ENCODE results near the gene RAB3B. TPM values are rescaled to one million over a fixed set of nuclear protein-coding genes. Genes with fewer than 3 reads are reported as not detected.
"Not testable (repeated sequence)": the region's sequence is repeated elsewhere in the genome, so short reads cannot be mapped to it uniquely, and the experiment has no call there.

RAB3B gene
- 0.21 TPM for polyA plus RNA-seq (ENCODE audit: insufficient read length)

GRCh38 chr1:51990478-51990965, at the start of gene RAB3B:
Gene RAB3B, minus strand, starts transcription at chr1:51990700. Its CDS starts 13,583 bp downstream, at chr1:51977117.
- DNase-seq, result peak; percentile 20

- DNase-seq, result no peak
Observed at GRCh38 chr1:52037909-52038308, 47.4 kb upstream of the RAB3B start.

DNA sequence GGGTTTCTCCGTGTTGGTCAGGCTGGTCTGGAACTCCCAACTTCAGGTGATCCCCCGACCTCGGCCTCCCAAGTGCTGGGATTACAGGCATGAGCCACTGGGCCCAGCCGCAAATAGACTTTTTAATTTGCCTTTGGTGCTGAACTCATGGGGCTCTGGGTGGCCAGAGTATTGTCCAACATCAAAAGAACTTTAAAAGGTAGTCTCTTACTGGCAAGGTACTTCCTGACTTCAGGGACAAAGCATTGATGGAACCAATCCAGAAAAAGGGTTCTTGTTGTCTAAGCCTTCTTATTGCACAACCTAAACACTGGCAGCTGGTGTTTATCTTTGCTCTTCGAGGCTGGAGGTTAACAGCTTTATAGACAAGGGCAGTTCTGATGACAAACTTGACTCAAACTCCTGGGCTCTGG, 46.9 kb upstream of the RAB3B start:
- DNase-seq, result no peak

DNA sequence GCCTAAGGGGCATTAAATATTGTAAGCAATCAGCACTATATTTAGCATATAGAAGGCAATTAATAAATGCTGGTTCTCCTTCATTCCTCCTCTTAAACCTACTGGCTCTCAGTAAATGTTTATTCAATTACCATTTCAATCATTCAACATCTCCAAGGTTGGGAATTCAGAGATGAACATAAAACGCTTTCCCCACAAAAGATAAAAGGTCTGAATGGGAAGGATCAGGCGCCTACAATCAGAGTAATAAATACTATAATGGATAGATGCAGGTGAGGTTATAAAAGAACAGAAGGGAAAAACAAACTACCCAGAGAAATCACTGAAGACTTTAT, 43.5 kb upstream of the RAB3B start:
- DNase-seq, result no peak

GRCh38 chr1:52033190-52034049, 42.9 kb upstream of the RAB3B start, which contains the start of gene KTI12:
Gene KTI12, minus strand, starts transcription at chr1:52033810. Its CDS starts 49 bp downstream, at chr1:52033761.
- DNase-seq, result peak; percentile 91

DNA sequence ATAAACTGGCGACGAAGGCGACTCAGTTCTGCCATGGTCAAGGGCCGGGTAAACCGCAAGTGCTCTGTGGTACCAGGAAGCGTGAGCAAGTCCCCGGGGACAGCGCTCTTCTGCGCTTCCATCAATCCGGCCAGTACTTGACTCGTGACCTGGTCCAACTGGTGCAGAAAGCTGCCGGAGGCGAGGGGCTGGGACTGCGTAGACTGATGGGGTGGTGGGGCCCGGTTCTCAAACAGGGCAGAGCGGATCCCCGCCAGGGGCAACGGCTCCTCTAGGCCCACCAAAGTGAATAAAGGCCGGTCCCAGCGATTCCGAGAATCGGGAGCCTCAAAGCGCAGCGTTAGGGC, 42.3 kb upstream of the RAB3B start:
- peak; percentile 34 for DNase-seq

- no peak for DNase-seq
Observed at GRCh38 chr1:52032124-52032784, 41.8 kb upstream of the RAB3B start.

DNA sequence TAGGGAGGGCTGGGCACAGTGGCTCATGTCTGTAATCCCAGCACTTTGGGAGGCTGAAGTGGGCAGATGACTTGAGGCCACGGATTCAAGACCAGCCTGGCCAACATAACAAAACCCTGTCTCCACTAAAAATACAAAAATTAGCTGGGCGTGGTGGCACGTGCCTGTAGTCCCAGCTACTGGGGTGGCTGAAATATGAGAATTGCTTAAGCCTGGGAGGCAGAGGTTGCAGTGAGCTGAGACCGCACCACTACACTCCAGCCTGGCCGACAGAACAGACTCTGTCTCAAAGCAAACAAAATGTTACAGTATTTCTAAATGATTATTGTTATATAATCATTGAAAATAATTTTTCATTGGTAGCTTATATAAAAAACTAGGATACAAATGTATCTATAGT, 38.3 kb upstream of the RAB3B start:
- not testable (repeated sequence) for DNase-seq

GRCh38 chr1:52028328-52028727, 37.8 kb upstream of the RAB3B start:
- no peak for DNase-seq

GRCh38 chr1:52026278-52026677, 35.8 kb upstream of the RAB3B start:
- DNase-seq, result no peak

DNA sequence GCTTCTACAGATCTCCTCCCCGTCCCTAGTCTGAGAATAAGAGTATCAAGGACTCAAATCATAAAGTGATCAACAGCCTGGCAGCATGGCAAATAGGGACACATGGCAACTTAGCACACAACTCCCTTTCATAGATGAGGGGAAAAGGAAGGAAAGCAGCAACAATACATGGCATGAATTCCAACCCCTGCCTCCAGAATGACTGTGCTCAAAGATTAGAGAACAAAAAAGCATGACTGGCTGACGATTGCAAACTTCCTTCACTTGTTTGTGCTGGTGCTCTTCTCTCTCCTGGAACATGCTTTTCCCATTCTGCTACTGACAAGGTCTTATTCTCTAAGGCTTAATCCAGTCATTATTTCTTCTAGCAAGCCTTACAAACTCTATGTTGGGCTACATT, 31.6 kb upstream of the RAB3B start:
- no peak for DNase-seq

GRCh38 chr1:52008071-52008809, 17.7 kb upstream of the RAB3B start:
- no peak for DNase-seq

GRCh38 chr1:52007215-52008002, 16.9 kb upstream of the RAB3B start:
- DNase-seq, result peak; percentile 45

DNA sequence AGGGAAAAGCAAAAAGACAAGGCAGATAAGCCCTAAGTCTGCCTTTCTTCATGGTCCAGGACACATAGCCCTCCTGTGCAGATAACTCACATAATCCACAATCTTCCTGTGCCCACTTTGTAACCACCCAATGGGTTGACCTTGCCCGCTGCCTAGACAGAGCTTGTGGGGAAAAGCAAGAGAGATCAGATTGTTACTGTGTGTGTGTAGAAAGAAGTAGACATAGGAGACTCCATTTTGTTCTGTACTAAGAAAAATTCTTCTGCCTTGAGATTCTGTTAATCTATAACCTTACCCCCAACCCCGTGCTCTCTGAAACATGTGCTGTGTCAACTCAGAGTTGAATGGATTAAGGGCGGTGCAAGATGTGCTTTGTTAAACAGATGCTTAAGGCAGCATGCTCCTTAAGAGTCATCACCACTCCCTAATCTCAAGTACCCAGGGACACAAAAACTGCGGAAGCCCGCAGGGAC, 15.6 kb upstream of the RAB3B start:
- DNase-seq, result not testable (repeated sequence)

- not testable (repeated sequence) for DNase-seq
Observed at GRCh38 chr1:52005548-52005947, 15.0 kb upstream of the RAB3B start.

GRCh38 chr1:52003877-52004276, 13.4 kb upstream of the RAB3B start:
- DNase-seq, result no peak

DNA sequence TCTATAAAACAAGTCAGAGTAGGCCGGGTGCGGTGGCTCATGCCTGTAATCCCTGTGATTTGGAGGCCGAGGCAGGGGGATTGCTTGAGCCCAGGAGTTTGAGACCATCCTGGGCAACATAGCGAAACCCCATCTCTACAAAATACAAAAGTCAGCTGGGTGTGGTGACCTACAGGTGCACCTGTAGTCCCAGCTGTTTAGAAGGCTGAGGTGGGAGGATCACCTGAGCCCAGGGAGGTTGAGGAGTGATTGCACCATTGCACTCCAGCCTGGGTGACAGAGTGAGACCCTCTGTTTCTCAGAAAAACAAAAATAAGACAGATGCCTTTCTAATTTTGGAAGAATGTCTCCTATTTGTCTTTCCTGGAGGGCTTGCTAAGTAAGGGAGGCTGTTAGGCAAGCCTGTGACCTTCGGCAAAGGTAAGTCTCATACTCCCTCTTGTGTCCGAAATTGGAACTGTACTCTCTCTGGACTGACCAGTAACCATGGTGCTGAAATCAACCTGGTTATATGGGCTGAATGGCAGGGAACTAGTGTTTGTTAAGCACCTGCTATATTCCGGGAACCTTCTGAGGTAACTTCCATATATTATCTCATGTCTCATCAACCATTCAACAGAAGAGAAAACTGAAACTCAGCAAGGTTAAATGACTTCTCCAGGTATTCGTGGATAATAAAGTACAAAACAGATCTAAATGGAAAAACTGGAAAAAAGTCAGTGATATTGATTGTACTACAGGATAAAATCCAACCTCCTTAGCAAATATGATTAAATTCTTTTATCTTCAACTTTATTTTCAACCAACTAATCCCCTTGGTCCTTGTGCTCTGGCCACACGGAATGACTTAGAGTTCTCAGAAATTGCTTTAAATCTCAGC, 11.8 kb upstream of the RAB3B start:
- peak; percentile 75 for DNase-seq

- DNase-seq, result no peak
Observed at GRCh38 chr1:51998701-51999100, 8.2 kb upstream of the RAB3B start.

DNA sequence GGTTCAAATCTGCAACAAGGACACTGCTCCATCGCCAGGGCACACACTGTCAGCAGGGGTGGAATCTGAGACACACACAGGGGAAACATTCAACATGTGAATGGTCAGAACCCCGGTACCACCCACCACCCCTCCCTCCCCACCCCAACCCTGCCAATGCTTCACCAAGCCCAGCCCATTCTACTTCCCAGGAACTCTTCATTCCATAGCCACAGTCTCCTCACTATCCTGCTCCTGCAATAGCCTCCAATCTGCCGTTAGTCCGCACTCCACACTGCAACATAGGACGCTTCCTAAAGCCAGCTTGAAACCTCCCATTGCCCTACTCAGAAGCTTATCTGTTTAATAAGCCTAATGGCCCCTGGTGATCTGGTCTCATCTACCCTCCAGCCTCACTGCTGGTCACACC, 7.5 kb upstream of the RAB3B start:
- DNase-seq, result no peak

- no peak for DNase-seq
Observed at GRCh38 chr1:51989582-51990477, 670 bp downstream of the RAB3B start.

All from hindlimb muscle (tissue), 1 donor.